WTC11 (cell line): ENCODE data around the gene FNDC11. TPM values are rescaled to one million over a fixed set of nuclear protein-coding genes. Genes with fewer than 3 reads are reported as not detected.

Source experiments
- ATAC-seq: fragments of 200-7000 bp; cut with Tn5 transposase; 2 replicates; pipeline ENCODE4 v1.10.0; 2021; ENCODE audit warnings: mild to moderate bottlenecking, moderate library complexity
- CTCF ChIA-PET: fragments of 300-600 bp; sonication (Branson Sonifier 250); formaldehyde crosslinking; loops from one replicate; lab custom pipeline; 2021; ENCODE audit warnings: antibody characterized with exemption; lab: Charles Lee
- POLR2A ChIA-PET: fragments of 350-600 bp; sonication (Branson Sonifier 250); formaldehyde crosslinking; loops from one replicate; lab custom pipeline; 2021; ENCODE audit warnings: antibody characterized with exemption; lab: Charles Lee
- DNase-seq: peaks from one replicate; pipeline ENCODE4 v3.0.0; 2021; ENCODE audit warnings: low spot score
- H3K27ac Mint-ChIP-seq: 2 replicates; pipeline ENCODE4 v1.8.0; 2021; ENCODE audit warnings: mixed read lengths
- H3K27me3 Mint-ChIP-seq: 2 replicates; pipeline ENCODE4 v1.8.0; 2021; ENCODE audit warnings: low read depth, mild to moderate bottlenecking, moderate library complexity, mixed read lengths
- H3K36me3 Mint-ChIP-seq: 2 replicates; pipeline ENCODE4 v1.8.0; 2021; ENCODE audit warnings: mixed read lengths
- H3K4me1 Mint-ChIP-seq: 2 replicates; pipeline ENCODE4 v1.8.0; 2022; ENCODE audit warnings: mixed read lengths
- H3K4me3 Mint-ChIP-seq: 2 replicates; pipeline ENCODE4 v1.8.0; 2021; ENCODE audit warnings: mild to moderate bottlenecking, moderate library complexity, mixed read lengths
- H3K9me3 Mint-ChIP-seq: 2 replicates; pipeline ENCODE4 v1.8.0; 2021; ENCODE audit warnings: mixed read lengths
- CREB1 ChIP-seq: sonication (generic); formaldehyde crosslinking; IDR thresholded peaks from 2 replicates; pipeline ENCODE4 v1.8.0; 2023; ENCODE audit warnings: mild to moderate bottlenecking, missing genetic modification reagents
- CREM ChIP-seq: sonication (generic); formaldehyde crosslinking; IDR thresholded peaks from 2 replicates; pipeline ENCODE4 v1.8.1; 2022; ENCODE audit warnings: mild to moderate bottlenecking, missing genetic modification reagents, moderate library complexity
- ELF4 ChIP-seq: sonication (generic); formaldehyde crosslinking; IDR thresholded peaks from 2 replicates; pipeline ENCODE4 v1.8.1; 2022; ENCODE audit warnings: low read depth, mild to moderate bottlenecking, moderate library complexity, missing genetic modification reagents
- FOXK1 ChIP-seq: sonication (generic); formaldehyde crosslinking; IDR thresholded peaks from 2 replicates; pipeline ENCODE4 v1.8.0; 2022; ENCODE audit warnings: mild to moderate bottlenecking, moderate library complexity, missing genetic modification reagents
- FOXP4 ChIP-seq: sonication (generic); formaldehyde crosslinking; IDR thresholded peaks from 2 replicates; pipeline ENCODE4 v1.8.0; 2022; ENCODE audit warnings: mild to moderate bottlenecking, missing genetic modification reagents
- JAZF1 ChIP-seq: fragments of 250-450 bp; sonication (Bioruptor Pico); IDR thresholded peaks from 2 replicates; pipeline ENCODE4 v1.9.0; 2021; ENCODE audit warnings: moderate library complexity, mild to moderate bottlenecking, inconsistent platforms
- MAX ChIP-seq: sonication (generic); formaldehyde crosslinking; IDR thresholded peaks from 2 replicates; pipeline ENCODE4 v1.8.0; 2022; ENCODE audit warnings: mild to moderate bottlenecking, missing genetic modification reagents
- MLX ChIP-seq: sonication (generic); formaldehyde crosslinking; IDR thresholded peaks from 2 replicates; pipeline ENCODE4 v1.8.1; 2023; ENCODE audit warnings: mild to moderate bottlenecking, missing genetic modification reagents, moderate library complexity
- NR1H2 ChIP-seq: sonication (generic); formaldehyde crosslinking; IDR thresholded peaks from 2 replicates; pipeline ENCODE4 v1.9.0; 2021; ENCODE audit warnings: mild to moderate bottlenecking, moderate library complexity, missing genetic modification reagents
- NR3C1 ChIP-seq: sonication (generic); formaldehyde crosslinking; conservative IDR thresholded peaks from 2 replicates; pipeline ENCODE4 v1.8.1; 2023; ENCODE audit warnings: low read depth, mild to moderate bottlenecking, missing genetic modification reagents
- TCF7 ChIP-seq: sonication (generic); formaldehyde crosslinking; IDR thresholded peaks from 2 replicates; pipeline ENCODE4 v1.8.0; 2022; ENCODE audit warnings: mild to moderate bottlenecking, low read depth, missing genetic modification reagents, moderate library complexity
- ZNF396 ChIP-seq: fragments of 250-450 bp; sonication (Bioruptor Pico); IDR thresholded peaks from 2 replicates; pipeline ENCODE4 v1.8.0; 2021; ENCODE audit warnings: mild to moderate bottlenecking, moderate library complexity, borderline replicate concordance
- ZNF416 ChIP-seq: fragments of 250-450 bp; sonication (Bioruptor Pico); IDR thresholded peaks from 2 replicates; pipeline ENCODE4 v1.9.0; 2021; ENCODE audit warnings: mild to moderate bottlenecking, inconsistent platforms
- ZNF423 ChIP-seq: fragments of 250-450 bp; sonication (Bioruptor Pico); IDR thresholded peaks from 2 replicates; pipeline ENCODE4 v2.1.2; 2022; ENCODE audit warnings: mild to moderate bottlenecking, moderate library complexity
- total RNA-seq: library from RNA; stranded (reverse); gene quantifications from 3 replicates; pipeline ENCODE4 v1.2.3, GENCODE V29; 2021
- TF ChIP-seq, protein P1 (sequence below): fragments of 250-450 bp; sonication (Bioruptor Pico); IDR thresholded peaks from 2 replicates; pipeline ENCODE4 v1.9.0; 2021; ENCODE audit warnings: mild to moderate bottlenecking, borderline replicate concordance
- TF ChIP-seq, protein P2 (sequence below): sonication (generic); formaldehyde crosslinking; IDR thresholded peaks from 2 replicates; pipeline ENCODE4 v1.8.0; 2023; ENCODE audit warnings: mild to moderate bottlenecking, missing genetic modification reagents
- TF ChIP-seq, protein P3 (sequence below): sonication (generic); formaldehyde crosslinking; IDR thresholded peaks from 2 replicates; pipeline ENCODE4 v1.8.0; 2022; ENCODE audit warnings: mild to moderate bottlenecking, missing genetic modification reagents
- TF ChIP-seq, protein P4 (sequence below): fragments of 200-600 bp; IDR thresholded peaks from 2 replicates; pipeline ENCODE4 v1.8.0; 2022; ENCODE audit warnings: antibody characterized with exemption
- TF ChIP-seq, protein P5 (sequence below): fragments of 250-450 bp; sonication (Bioruptor Pico); IDR thresholded peaks from 2 replicates; pipeline ENCODE4 v1.8.0; 2021; ENCODE audit warnings: mild to moderate bottlenecking
- TF ChIP-seq, protein P6 (sequence below): sonication (generic); formaldehyde crosslinking; IDR thresholded peaks from 2 replicates; pipeline ENCODE4 v1.8.1; 2022; ENCODE audit warnings: mild to moderate bottlenecking, moderate library complexity, missing genetic modification reagents

Gene FNDC11
- total RNA-seq, 1 experiment from 2014 or later, result 3.8 TPM

DNA sequence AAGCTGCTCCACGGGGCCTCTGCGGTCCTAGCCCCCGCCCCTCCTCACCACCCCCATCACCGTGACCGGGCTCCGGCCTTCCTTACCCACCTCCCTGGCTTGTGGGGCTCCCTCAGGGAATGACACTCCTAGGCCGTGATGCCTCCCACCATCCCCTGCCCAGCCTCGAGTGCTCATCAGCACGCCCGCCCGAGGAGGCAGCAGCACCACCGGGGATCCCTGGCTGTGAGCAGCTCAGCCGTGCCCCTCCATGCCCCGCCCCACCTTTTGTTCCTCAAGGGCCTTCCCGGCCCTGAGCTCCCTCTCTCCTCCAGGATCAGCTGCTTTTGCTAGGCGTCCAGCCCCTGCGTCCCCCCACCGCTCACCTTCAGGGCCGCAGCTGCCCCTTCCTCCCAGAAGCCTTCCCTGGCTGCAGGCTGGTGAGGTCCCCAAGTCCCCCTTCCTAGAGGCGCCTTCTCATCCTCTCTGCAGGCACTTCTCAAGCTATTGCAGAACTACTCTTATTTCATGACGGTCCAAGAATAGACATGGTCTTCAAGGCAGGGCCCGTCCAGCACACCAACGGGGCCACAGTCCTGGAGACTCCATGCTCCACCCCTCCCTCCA, 3.0 kb downstream of the FNDC11 start (continued):
- TF ChIP-seq, protein P1, sequence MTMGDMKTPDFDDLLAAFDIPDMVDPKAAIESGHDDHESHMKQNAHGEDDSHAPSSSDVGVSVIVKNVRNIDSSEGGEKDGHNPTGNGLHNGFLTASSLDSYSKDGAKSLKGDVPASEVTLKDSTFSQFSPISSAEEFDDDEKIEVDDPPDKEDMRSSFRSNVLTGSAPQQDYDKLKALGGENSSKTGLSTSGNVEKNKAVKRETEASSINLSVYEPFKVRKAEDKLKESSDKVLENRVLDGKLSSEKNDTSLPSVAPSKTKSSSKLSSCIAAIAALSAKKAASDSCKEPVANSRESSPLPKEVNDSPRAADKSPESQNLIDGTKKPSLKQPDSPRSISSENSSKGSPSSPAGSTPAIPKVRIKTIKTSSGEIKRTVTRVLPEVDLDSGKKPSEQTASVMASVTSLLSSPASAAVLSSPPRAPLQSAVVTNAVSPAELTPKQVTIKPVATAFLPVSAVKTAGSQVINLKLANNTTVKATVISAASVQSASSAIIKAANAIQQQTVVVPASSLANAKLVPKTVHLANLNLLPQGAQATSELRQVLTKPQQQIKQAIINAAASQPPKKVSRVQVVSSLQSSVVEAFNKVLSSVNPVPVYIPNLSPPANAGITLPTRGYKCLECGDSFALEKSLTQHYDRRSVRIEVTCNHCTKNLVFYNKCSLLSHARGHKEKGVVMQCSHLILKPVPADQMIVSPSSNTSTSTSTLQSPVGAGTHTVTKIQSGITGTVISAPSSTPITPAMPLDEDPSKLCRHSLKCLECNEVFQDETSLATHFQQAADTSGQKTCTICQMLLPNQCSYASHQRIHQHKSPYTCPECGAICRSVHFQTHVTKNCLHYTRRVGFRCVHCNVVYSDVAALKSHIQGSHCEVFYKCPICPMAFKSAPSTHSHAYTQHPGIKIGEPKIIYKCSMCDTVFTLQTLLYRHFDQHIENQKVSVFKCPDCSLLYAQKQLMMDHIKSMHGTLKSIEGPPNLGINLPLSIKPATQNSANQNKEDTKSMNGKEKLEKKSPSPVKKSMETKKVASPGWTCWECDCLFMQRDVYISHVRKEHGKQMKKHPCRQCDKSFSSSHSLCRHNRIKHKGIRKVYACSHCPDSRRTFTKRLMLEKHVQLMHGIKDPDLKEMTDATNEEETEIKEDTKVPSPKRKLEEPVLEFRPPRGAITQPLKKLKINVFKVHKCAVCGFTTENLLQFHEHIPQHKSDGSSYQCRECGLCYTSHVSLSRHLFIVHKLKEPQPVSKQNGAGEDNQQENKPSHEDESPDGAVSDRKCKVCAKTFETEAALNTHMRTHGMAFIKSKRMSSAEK (CRISPR knock-in tag), result no peak
- TF ChIP-seq FOXK1 (CRISPR knock-in tag), result no peak
- no peak for TF ChIP-seq ELF4 (CRISPR knock-in tag)
- TF ChIP-seq ZNF423 (CRISPR knock-in tag), result no peak
- no peak for TF ChIP-seq MAX
- TF ChIP-seq MLX (CRISPR knock-in tag), result no peak
- TF ChIP-seq NR3C1 (CRISPR knock-in tag), result no peak
- TF ChIP-seq CREB1 (CRISPR knock-in tag), result no peak
- TF ChIP-seq, protein P2, sequence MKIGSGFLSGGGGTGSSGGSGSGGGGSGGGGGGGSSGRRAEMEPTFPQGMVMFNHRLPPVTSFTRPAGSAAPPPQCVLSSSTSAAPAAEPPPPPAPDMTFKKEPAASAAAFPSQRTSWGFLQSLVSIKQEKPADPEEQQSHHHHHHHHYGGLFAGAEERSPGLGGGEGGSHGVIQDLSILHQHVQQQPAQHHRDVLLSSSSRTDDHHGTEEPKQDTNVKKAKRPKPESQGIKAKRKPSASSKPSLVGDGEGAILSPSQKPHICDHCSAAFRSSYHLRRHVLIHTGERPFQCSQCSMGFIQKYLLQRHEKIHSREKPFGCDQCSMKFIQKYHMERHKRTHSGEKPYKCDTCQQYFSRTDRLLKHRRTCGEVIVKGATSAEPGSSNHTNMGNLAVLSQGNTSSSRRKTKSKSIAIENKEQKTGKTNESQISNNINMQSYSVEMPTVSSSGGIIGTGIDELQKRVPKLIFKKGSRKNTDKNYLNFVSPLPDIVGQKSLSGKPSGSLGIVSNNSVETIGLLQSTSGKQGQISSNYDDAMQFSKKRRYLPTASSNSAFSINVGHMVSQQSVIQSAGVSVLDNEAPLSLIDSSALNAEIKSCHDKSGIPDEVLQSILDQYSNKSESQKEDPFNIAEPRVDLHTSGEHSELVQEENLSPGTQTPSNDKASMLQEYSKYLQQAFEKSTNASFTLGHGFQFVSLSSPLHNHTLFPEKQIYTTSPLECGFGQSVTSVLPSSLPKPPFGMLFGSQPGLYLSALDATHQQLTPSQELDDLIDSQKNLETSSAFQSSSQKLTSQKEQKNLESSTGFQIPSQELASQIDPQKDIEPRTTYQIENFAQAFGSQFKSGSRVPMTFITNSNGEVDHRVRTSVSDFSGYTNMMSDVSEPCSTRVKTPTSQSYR, result no peak
- TF ChIP-seq, protein P3, sequence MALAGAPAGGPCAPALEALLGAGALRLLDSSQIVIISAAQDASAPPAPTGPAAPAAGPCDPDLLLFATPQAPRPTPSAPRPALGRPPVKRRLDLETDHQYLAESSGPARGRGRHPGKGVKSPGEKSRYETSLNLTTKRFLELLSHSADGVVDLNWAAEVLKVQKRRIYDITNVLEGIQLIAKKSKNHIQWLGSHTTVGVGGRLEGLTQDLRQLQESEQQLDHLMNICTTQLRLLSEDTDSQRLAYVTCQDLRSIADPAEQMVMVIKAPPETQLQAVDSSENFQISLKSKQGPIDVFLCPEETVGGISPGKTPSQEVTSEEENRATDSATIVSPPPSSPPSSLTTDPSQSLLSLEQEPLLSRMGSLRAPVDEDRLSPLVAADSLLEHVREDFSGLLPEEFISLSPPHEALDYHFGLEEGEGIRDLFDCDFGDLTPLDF, result no peak
- TF ChIP-seq NR1H2 (CRISPR knock-in tag), result no peak
- no peak for TF ChIP-seq FOXP4 (CRISPR knock-in tag)

DNA sequence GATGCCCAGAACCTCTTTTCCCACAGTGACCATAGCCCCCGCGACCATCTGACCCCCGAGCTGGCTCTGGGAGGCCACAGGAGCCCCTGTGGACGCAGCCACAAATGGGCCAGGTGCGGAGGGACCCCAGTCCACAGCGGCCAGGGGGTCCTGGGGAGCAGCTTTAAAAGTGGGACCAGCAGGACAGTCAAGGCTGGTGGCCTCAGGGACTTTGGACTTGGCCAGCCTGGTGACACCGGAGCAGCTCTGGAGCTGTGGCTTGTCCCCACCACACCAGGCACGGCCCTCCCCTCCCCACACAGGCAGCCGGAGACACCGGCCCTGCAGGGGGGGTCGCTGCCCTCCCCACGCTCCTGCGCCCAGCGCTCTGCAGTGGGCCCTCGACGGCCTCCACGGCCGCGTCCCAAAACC, 3.5 kb downstream of the FNDC11 start:
- POLR2A ChIA-PET, result interaction anchor here (0.8 kb wide), 1 partner anchor 16 kb away, joined by 3 read pairs; the partner anchor contains the start of gene HELZ2
- Mint-ChIP-seq H3K27ac (peak overlapping the region; percentile 92; the same call in 1 of the 2 replicates), H3K4me3 (no peak overlapping the region)
- TF ChIP-seq JAZF1 (CRISPR knock-in tag) (no peak), ZNF396 (CRISPR knock-in tag) (no peak), TCF7 (no peak), CREM (CRISPR knock-in tag) (no peak), NR3C1 (CRISPR knock-in tag) (no peak), ZNF416 (no peak)
- TF ChIP-seq, protein P4, sequence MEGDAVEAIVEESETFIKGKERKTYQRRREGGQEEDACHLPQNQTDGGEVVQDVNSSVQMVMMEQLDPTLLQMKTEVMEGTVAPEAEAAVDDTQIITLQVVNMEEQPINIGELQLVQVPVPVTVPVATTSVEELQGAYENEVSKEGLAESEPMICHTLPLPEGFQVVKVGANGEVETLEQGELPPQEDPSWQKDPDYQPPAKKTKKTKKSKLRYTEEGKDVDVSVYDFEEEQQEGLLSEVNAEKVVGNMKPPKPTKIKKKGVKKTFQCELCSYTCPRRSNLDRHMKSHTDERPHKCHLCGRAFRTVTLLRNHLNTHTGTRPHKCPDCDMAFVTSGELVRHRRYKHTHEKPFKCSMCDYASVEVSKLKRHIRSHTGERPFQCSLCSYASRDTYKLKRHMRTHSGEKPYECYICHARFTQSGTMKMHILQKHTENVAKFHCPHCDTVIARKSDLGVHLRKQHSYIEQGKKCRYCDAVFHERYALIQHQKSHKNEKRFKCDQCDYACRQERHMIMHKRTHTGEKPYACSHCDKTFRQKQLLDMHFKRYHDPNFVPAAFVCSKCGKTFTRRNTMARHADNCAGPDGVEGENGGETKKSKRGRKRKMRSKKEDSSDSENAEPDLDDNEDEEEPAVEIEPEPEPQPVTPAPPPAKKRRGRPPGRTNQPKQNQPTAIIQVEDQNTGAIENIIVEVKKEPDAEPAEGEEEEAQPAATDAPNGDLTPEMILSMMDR, result no peak
- TF ChIP-seq, protein P5, sequence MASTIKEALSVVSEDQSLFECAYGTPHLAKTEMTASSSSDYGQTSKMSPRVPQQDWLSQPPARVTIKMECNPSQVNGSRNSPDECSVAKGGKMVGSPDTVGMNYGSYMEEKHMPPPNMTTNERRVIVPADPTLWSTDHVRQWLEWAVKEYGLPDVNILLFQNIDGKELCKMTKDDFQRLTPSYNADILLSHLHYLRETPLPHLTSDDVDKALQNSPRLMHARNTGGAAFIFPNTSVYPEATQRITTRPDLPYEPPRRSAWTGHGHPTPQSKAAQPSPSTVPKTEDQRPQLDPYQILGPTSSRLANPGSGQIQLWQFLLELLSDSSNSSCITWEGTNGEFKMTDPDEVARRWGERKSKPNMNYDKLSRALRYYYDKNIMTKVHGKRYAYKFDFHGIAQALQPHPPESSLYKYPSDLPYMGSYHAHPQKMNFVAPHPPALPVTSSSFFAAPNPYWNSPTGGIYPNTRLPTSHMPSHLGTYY (CRISPR knock-in tag), result no peak
- TF ChIP-seq, protein P6, sequence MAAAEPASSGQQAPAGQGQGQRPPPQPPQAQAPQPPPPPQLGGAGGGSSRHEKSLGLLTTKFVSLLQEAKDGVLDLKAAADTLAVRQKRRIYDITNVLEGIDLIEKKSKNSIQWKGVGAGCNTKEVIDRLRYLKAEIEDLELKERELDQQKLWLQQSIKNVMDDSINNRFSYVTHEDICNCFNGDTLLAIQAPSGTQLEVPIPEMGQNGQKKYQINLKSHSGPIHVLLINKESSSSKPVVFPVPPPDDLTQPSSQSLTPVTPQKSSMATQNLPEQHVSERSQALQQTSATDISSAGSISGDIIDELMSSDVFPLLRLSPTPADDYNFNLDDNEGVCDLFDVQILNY (CRISPR knock-in tag), result no peak

More for the DNA sequence above, 3.5 kb downstream of the FNDC11 start:
- CTCF ChIA-PET, result interaction anchor here (1.0 to 3.9 kb wide), 2 partner anchors 20 to 417 kb away, joined by 3 to 34 read pairs; partner anchors contain the start of gene PTK6
- no peaks in the 10 kb centered on the region for H3K9me3 Mint-ChIP-seq
- H3K27me3 Mint-ChIP-seq, result no peaks in the 10 kb centered on the region
- DNase-seq (no peak), ATAC-seq (no peak)
- H3K4me1 Mint-ChIP-seq, result peaks cover 8% of the 10 kb centered on the region
- H3K36me3 Mint-ChIP-seq, result peaks cover 3% of the 10 kb centered on the region
